Choroid plexus epithelial cell (primary cell): ENCODE results near the gene RILPL1.

Source experiments
- DNase-seq: peaks from one replicate; pipeline ENCODE4 v3.0.0-alpha.2; 2010; ENCODE audit warnings: low read depth
- H3K4me3 ChIP-seq: 2 replicates; pipeline ENCODE4 v1.5.1; 2011; ENCODE audit warnings: low read depth, mild to moderate bottlenecking, control low read depth, low read length, moderate library complexity
- CTCF ChIP-seq: conservative IDR thresholded peaks from 2 replicates; pipeline ENCODE4 v1.5.1; 2011; ENCODE audit warnings: low read depth, mild to moderate bottlenecking, control low read depth, inconsistent platforms, low read length, moderate library complexity

Gene RILPL1

DNA sequence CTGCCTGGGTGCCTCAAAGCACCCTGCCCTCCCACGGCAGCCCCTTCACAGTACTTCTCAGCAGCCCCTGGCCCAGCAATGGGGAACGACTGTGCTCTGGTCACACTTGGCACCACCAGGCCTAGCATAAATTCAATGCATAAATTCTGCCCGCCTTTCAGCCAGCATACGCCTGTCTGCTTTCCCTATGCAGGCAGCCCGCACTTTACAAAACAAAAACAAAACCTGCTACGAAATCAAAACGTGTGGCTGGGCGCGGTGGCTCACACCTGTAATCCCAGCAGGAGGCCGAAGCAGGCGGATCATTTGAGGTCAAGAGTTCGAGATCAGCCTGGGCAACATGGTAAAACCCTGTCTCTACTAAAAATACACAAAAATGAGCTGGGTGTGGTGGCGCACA, 42.0 kb downstream of the RILPL1 start:
- no peak for DNase-seq
- no peak for TF ChIP-seq CTCF
- H3K4me3 ChIP-seq = no peak overlapping the region

DNA sequence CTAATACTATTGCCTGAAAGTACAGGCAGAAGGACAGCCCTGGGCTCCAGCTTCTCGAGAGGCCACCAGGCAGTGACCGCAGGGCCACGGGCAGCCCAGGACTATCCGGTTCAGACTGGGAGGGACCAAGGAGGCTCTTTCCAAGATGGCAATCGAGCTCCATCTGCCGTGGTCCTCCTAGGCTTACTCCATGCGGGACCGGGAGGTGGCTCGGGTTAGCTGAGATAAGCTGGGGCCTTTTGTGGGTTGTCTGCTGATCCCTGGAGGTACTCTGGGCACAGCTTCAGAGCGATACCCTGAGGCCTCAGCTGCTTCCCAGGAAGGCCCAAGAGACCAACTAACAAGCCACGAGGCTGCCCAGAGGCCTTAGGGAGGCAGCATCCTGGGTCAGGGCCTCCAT, 42.5 kb downstream of the RILPL1 start:
- no peak for DNase-seq
- TF ChIP-seq CTCF = no peak
- no peak overlapping the region for H3K4me3 ChIP-seq

DNA sequence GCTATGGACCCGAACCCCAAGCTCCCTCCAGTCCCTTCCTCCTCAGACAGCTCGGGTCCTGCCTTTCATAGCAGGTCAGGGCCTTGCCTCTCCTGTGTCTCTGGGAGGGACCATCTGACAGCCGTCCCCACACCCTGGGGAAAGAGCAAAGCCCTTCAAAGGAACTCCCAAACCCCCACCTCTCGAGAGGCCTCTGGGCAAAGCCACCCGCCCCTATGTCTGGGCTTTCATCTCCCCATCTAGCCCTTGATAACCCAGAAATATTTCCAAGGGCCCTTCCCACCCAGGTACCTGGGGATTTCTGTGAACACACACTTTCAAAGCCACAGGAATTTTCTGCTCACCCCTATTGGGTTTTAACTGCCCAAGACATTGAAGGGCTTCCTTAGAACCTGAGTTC, 43.4 kb downstream of the RILPL1 start:
- H3K4me3 ChIP-seq = no peak overlapping the region
- DNase-seq = no peak
- TF ChIP-seq CTCF = no peak

DNA sequence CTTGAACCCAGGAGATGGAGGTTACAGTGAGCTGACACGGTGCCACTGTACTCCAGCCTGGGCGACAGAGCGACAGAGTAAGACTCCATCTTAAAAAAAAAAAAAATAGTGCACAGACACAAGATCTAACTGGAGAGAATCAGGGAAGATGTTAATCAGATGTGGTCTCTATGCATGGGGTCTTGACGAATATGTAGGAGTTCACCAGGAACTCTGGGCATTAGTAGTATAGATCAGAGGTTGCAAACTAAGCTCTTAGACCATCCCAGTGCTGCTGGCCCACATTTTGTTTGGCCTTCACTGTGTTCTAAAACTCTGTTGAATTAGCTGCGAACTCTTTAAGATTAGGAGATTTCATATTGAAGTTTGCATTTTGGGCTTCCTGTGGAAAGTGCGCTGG, 43.9 kb downstream of the RILPL1 start:
- H3K4me3 ChIP-seq = no peak overlapping the region
- DNase-seq = no peak
- no peak for TF ChIP-seq CTCF

GRCh38 chr12:123488539-123489230, 44.8 kb downstream of the RILPL1 start:
- H3K4me3 ChIP-seq = no peak overlapping the region
- no peak for TF ChIP-seq CTCF
- no peak for DNase-seq

GRCh38 chr12:123487428-123487827, 46.1 kb downstream of the RILPL1 start:
- no peak for TF ChIP-seq CTCF
- H3K4me3 ChIP-seq = no peak overlapping the region
- DNase-seq = no peak

- TF ChIP-seq CTCF = no peak
- DNase-seq = no peak
- H3K4me3 ChIP-seq = no peak overlapping the region
Observed at GRCh38 chr12:123485756-123486155, 47.8 kb downstream of the RILPL1 start.
